GM19463 (cell line): Measurements from ENCODE around the gene GPR33.
A peak's percentile ranks its signal among the peaks of the same experiment; 100 is the strongest.
"Not testable (repeated sequence)": the region's sequence is repeated elsewhere in the genome, so short reads cannot be mapped to it uniquely, and the experiment has no call there.

Source experiments
- ATAC-seq: cut with Tn5 transposase; IDR thresholded peaks from one replicate; pipeline ENCODE4 v1.9.1; 2021; ENCODE audit warnings: mild to moderate bottlenecking, moderate library complexity; ENCODE audit not compliant: unreplicated experiment

Gene GPR33

DNA sequence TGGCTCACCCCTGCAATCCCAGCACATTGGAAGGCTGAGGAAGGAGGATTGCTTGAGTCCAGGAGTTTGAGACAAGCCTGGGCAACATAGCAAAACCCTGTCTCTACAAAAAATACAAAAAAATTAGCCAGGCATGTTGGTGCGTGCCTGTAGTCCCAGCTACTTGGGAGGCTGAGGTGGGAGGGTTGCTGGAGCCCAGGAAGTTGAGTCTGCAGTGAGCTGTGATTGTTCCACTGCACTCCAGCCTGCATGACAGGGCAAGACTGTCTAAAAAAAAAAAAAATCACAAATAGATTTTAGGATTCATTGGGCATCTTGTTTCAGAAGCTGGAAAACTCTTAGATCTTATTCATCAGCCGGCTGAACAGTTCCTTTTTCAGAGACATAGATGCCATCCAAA, 25.4 kb downstream of the GPR33 start:
- ATAC-seq: not testable (repeated sequence)

DNA sequence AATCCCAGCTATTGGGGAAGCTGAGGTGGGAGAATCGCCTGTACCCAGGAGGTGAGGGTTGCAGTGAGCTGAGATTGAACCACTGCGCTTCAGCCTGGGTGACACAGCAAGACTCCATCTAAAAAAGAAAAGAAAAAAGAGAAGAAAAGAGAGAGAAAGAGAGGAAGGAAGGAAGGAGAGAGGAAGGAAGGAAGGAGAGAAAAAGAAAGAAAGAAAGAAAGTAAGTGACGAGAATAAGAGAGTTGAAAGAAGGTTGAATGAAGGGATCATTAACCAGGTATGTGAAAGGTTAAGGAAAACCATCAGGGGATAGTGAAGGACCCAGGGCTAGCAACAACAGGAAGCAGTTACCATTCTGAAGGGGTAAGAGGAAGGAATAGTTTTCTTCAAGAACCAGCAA, 26.3 kb downstream of the GPR33 start:
- ATAC-seq: no peak

DNA sequence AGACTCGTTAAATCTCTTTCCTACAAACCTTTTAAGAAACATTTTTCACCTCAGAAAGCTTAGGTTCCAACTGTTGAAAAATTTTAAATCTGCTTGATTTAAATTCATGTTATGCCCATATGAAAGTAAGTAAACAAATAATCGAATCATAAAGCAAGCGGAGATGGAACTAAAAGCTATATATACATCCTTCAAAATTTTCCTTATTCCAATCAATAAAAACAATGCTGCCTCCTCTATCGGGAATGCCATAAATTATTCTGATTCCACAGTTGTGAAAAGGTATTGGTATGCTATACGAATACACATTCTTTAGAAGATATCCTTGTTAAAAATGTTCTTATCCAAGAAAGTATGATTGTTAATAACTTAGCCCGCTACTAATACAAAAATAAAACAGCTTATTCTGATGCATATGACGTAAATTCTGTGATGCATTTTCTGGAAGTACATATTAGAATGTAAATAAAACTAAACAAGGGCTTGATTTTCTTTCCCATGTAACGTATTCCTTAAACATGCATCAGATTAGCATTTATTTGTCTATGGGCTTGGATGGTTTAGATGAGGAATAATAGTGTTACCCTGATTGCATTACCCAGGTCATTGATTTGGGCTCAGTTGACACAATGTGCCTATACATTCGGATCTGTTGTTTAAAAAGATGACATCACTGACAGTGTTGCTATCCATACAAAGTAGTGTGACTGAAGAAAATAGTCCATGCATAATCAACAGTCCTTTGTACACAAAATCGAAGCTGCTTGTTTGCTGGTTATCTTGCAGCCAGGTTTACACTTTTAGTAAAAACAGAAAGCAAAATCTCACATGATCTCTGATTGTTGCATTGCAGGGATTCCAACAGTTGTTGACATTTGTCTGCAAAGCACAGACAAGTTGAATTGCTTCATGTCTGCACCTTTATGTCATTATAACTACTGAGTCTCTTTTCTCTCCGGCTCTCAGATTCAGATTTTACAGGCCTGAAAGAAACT, 29.9 kb downstream of the GPR33 start:
- ATAC-seq: no peak

DNA sequence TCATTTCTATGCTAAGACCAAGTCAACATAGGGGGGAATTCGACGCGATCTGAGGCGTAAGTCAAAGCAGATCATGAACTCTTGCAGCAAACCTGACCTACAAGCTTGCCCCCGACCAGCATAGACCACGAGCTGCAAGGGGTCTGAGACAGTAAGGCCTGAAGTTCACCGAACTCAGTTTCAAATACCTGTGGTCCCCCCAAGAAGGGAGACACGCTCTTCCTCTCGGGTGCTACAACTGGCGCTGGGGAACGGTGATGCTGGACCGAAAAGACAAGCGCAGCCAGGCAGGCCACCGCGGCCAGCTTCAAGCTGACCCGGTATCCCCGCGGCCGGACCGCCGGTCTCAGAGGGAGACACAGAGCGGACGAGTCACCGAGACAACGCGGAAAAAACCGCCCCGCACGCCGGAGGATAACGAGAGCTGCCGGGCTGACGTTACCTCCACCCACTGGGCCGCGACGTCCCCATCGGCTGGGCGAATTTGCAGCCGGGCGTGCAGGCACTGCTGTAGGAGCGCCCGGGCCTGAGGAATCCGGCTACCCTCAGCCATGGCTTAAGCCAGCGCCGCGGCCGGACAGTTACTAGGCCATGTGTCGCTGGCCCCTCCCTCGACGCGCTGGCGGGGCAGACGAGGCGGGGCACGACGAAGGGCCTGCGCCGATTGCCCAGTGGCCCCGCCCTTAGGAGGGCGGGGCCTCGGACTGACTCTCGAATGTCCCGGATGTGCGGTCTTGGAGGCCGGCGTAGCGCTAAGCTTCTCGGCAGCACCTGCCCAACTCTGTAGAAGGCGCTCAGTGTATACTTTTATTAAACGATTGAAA, 30.8 kb downstream of the GPR33 start, which contains the start of gene DTD2:
TSS of gene DTD2 (minus strand) at position 666 of the 824 bp plus-strand sequence. CDS start at position 553, 113 bp downstream.
- ATAC-seq: peak; percentile 98

DNA sequence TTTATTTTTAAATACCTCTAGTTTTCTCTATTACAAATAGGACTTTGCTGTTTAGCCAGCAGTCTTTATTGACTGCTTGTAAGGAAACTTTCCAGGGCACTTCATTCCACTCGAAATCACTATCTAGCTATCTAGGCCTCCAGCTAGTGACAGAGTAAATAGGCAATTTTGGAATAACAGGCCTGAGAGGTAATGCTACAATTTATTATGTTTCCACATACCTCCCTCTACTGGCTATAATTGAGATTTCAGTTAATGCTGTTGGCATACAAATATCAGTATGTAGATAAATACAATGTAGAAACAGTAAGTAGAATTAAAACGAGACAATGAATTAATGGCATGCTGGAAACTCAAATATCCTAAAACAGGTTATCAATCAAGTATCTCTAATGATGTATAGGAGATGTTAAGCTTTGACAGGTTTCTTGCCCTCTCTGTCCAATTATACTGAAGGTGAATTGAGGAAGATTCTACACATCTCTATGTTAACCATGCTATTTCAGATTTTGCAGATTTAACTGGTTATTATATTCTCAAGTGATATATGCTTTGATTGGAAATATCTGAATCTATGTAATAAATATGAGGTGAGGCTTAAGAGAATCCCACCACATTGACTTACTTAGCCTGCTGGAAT, 37.7 kb downstream of the GPR33 start:
- peak; percentile 47 for ATAC-seq

DNA sequence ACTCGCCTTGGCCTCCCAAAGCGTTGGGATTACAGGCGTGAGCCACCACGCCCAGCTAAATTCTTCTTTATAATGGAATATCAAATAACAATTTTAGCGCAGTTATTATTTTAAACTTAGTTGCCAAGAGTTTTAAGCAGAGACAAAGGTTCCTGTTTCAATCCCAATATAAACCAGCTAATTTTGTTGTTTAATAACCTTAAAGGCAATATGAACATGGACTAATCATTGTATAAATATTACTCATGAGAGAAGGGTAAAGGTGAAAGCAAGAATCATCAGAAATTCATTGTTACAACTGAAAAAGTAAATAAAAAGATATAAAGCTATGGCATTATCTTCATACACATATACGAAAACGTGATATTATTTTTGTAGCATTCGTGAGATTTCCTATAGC, 38.7 kb downstream of the GPR33 start:
- no peak for ATAC-seq

DNA sequence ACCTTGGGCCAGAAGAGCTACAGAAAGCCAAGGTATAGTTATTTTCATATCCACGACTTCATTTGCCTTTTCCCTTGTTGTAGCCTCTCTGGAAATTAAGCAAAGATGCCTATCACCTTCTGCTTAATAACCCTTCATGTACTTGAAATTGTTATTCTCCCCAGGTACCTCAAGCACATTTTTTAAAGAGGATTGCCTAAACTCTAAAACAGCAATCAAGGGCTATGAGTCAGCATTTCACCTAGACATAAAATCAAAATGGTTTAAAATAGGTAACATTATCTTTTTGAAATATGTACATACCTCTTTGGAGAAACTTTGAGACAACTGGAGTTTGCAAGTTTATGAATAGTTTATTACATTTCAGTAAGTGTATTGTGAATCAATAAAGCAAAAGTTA, 42.1 kb downstream of the GPR33 start:
- no peak for ATAC-seq

DNA sequence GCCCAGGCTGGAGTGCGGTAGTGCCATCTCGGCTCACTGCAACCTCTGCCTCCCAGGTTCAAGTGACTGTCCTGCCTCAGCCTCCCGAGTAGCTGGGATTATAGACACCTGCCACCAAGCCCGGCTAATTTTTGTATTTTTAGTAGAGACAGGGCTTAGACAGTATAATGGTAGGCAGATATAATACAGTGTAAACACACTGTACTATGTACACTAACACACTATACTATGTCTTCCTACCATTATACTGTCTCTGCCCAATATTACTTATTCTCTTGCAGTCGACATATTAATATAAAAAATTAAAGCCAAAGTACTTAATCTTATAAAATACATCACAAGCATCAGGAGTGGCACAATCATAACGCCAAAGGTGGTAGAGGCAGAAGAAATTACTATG, 45.6 kb downstream of the GPR33 start:
- no peak for ATAC-seq

DNA sequence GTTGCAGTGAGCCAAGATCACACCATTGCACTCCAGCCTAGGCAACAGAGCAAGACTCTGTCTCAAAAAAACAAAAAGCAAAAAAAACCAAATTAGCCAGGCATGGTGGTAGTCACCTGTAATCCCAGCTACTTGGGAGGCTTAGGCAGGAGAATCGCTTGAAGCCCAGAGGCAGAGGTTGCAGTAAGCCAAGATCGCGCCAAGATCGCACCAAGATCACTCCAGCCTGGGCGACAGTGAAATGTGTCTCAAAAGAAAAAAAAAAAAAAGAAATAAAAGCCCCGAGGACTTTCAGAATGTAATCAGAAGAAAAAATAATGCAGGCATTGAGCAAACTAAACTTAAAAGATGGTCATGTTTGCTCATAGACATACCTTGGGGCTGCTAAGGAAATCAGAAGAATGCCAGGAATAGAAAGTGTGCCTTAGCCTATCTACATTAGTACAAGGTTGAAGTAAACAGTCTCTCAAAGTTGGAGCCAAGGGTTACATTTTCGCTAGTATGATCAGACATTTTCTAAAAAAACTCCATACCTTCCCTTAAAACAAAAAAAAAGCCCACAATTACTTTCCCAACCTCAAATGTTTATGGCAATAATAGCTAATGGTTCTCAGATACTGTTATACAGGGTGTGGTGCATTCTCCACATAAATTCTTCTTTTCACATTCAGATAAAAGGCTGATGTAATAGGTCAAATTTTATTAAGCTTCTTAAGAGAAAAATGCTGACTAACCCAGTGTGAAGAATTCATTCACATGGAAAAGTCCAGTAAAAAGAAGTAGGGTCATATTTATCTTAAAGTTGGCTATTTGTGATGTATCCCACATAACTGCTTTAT, 46.3 kb downstream of the GPR33 start:
- ATAC-seq: no peak

DNA sequence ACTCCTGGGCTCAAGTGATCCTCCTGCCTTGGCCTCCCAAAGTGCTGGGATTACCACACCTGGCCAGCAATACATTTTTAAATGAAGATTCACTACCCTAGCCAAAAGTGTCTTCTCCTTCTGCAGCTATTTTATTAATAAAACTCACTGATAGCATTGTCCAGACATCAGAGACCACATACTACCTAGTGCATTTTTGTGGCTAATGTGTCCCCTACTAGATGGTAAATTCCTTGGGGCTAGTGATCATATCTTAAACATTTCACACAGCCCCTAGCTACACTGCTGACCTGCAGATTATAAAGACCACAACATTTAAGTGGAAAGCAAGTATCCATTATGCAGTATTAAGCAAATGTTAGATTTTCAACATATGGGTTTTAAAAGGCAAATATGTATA, 47.6 kb downstream of the GPR33 start:
- no peak for ATAC-seq

DNA sequence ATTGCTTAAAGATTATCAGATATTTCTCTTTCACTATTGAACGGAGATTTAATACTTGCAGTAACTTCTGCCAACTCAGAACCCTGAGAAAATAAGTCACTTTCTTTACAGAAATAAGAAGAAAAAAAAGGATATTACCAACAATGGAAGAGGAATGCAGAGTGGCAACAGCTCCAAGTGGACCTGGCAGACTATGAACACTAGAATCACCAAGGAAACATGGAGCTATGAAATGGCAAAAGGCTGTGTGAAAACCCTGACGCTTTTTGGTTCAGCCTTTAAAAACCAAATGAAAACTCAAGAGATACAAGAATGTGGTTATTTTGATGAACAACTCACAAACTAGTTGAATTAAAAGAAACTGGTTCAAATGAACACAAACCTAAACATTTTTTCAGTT, 48.3 kb downstream of the GPR33 start:
- ATAC-seq: no peak

DNA sequence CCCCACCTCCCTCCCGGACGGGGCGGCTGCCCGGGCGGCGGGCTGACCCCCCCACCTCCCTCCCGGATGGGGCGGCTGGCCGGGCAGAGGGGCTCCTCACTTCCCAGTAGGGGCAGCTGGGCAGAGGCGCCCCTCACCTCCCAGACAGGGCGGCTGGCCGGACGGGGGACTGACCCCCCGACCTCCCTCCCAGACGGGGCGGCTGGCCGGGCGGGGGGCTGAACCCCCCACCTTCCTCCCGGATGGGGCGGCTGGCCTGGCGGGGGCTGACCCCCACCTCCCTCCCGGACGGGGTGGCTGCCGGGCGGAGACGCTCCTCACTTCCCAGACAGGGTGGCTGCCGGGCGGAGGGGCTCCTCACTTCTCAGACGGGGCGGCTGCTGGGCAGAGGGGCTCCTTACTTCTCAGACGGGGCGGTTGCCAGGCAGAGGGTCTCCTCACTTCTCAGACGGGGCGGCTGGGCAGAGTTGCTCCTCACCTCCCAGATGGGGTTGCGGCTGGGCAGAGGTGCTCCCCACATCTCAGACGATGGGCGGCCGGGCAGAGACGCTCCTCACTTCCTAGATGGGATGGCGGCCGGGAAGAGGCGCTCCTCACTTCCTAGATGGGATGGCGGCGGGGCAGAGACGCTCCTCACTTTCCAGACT, 50.7 kb downstream of the GPR33 start:
- not testable (repeated sequence) for ATAC-seq

DNA sequence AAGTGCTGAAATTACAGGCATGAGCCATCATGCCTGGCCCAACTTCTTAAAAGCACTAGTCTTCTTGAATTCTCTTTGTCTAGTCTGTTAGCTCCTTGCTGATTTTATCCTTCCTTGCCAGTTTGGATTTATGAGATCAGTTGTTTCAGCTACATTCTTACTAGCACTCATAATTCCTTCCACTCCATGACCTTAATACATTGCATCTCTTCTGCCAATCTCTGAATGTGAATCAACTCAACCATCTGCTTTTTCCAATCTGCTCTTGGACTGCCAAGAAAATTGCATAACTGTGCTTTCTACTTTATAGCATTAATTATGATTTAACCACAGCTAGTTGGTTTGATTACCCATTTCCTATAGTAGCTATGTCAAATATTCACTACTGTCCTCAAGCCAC, 52.6 kb downstream of the GPR33 start:
- no peak for ATAC-seq
